NCI-H82 treated with DMSO at 0.1 percent for 48 hours (cell line): ENCODE measurements around the gene CXCR6.
"Not testable (repeated sequence)": the region's sequence is repeated elsewhere in the genome, so short reads cannot be mapped to it uniquely, and the experiment has no call there.

ENCODE experiments used
- DNase-seq: peaks from one replicate; lab custom pipeline; 2025; ENCODE audit not compliant: unreplicated experiment; lab: John Stamatoyannopoulos, UW

The CXCR6 gene

GRCh38 chr3:45986303-45986982 lies 43.2 kb downstream of the CXCR6 start:
- DNase-seq = no peak

- no peak for DNase-seq
Measured at GRCh38 chr3:45987368-45988291, 44.4 kb downstream of the CXCR6 start.

GRCh38 chr3:45988362-45988761 lies 45.1 kb downstream of the CXCR6 start:
- no peak for DNase-seq

- no peak for DNase-seq
Measured at GRCh38 chr3:45988804-45989203, 45.5 kb downstream of the CXCR6 start.

GRCh38 chr3:45990181-45990580 lies 46.9 kb downstream of the CXCR6 start:
- DNase-seq = no peak

GRCh38 chr3:45991341-45991740 lies 48.1 kb downstream of the CXCR6 start:
- no peak for DNase-seq

GRCh38 chr3:45992133-45992729 lies 49.0 kb downstream of the CXCR6 start:
- no peak for DNase-seq

- no peak for DNase-seq
Measured at GRCh38 chr3:45992821-45993221, 49.6 kb downstream of the CXCR6 start.

GRCh38 chr3:45993421-45994027 lies 50.3 kb downstream of the CXCR6 start:
- DNase-seq = no peak

GRCh38 chr3:45994419-45995235 lies 51.4 kb downstream of the CXCR6 start:
- DNase-seq = peak; percentile 87

- peak; percentile 63 for DNase-seq
Measured at GRCh38 chr3:45995236-45996192, 52.2 kb downstream of the CXCR6 start, which contains the start of gene FYCO1. TSS of gene FYCO1 (minus strand) at chr3:45995824. CDS start at chr3:45984910, 10,914 bp downstream.

GRCh38 chr3:45997499-45997898 lies 54.2 kb downstream of the CXCR6 start:
- DNase-seq = not testable (repeated sequence)

- no peak for DNase-seq
Measured at GRCh38 chr3:45997942-45998341, 54.7 kb downstream of the CXCR6 start.
